Glutamatergic neuron (in vitro differentiated cells): Measurements from ENCODE around the gene RBM20. TPM values are rescaled to one million over a fixed set of nuclear protein-coding genes. Genes with fewer than 3 reads are reported as not detected.
A peak's percentile ranks its signal among the peaks of the same experiment; 100 is the strongest.

Experiments used
- DNase-seq: peaks from one replicate; pipeline ENCODE4 v3.0.0; 2022
- H3K27ac Mint-ChIP-seq: one replicate; pipeline ENCODE4 v1.8.0; 2020; ENCODE audit warnings: mild to moderate bottlenecking, mixed read lengths, inconsistent platforms; ENCODE audit not compliant: unreplicated experiment
- H3K27me3 Mint-ChIP-seq: one replicate; pipeline ENCODE4 v1.8.0; 2020; ENCODE audit warnings: mild to moderate bottlenecking, moderate library complexity, mixed read lengths, inconsistent platforms; ENCODE audit not compliant: unreplicated experiment
- H3K36me3 Mint-ChIP-seq: one replicate; pipeline ENCODE4 v1.8.0; 2020; ENCODE audit warnings: mild to moderate bottlenecking, mixed read lengths, inconsistent platforms; ENCODE audit not compliant: unreplicated experiment
- H3K4me1 Mint-ChIP-seq: one replicate; pipeline ENCODE4 v1.8.0; 2020; ENCODE audit warnings: mild to moderate bottlenecking, low read depth, mixed read lengths, inconsistent platforms; ENCODE audit not compliant: unreplicated experiment
- H3K4me3 Mint-ChIP-seq: one replicate; pipeline ENCODE4 v1.8.0; 2020; ENCODE audit warnings: mild to moderate bottlenecking, mixed read lengths, inconsistent platforms; ENCODE audit not compliant: unreplicated experiment
- H3K9me3 Mint-ChIP-seq: one replicate; pipeline ENCODE4 v1.8.0; 2020; ENCODE audit warnings: mild to moderate bottlenecking, moderate library complexity, mixed read lengths, inconsistent platforms; ENCODE audit not compliant: unreplicated experiment
- total RNA-seq: library from RNA; stranded (reverse); fragmentation: NEBNext Ultra II Directional; extraction: Animal tissue kit (Norgen Biotek cat#: 25700); gene quantifications from one replicate; pipeline ENCODE4 v1.2.1, GENCODE V29; 2021; ENCODE audit not compliant: unreplicated experiment
- TF ChIP-seq, protein P1 (sequence below): fragments of 200-600 bp; sonication (generic); IDR thresholded peaks from one replicate; pipeline ENCODE4 v1.5.0; 2021; ENCODE audit not compliant: partially characterized antibody, unreplicated experiment

RBM20 gene
- total RNA-seq, 1 donor from 2014 or later, result 5.8 TPM

DNA sequence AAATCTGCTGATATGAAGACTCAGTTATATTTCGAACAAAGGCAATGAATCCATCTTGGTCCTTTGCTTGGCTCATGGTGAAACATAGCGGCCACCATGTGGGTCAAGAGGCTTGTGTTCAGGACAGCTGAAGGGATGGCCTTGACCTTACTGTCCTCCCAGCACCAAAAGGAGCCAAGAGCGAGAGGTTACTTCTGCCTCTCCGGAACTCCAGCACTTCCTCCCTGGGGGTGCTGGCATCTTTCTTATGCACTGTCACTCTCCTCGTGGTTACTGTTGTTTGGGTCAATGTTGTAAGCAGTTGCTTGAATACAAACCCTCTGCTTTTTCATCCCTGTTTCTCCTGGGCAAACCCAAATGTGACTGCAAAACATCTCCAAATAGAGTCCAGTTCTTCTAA, 100.6 kb downstream of the RBM20 start:
- no peak overlapping the region for H3K27ac Mint-ChIP-seq
- no peak overlapping the region for H3K4me3 Mint-ChIP-seq
- no peaks in the 10 kb centered on the region for H3K4me1 Mint-ChIP-seq
- H3K27me3 Mint-ChIP-seq, result no peaks in the 10 kb centered on the region
- peaks cover 4% of the 10 kb centered on the region for H3K9me3 Mint-ChIP-seq
- H3K36me3 Mint-ChIP-seq, result peaks cover 10% of the 10 kb centered on the region
- DNase-seq, result no peak
- TF ChIP-seq, protein P1, sequence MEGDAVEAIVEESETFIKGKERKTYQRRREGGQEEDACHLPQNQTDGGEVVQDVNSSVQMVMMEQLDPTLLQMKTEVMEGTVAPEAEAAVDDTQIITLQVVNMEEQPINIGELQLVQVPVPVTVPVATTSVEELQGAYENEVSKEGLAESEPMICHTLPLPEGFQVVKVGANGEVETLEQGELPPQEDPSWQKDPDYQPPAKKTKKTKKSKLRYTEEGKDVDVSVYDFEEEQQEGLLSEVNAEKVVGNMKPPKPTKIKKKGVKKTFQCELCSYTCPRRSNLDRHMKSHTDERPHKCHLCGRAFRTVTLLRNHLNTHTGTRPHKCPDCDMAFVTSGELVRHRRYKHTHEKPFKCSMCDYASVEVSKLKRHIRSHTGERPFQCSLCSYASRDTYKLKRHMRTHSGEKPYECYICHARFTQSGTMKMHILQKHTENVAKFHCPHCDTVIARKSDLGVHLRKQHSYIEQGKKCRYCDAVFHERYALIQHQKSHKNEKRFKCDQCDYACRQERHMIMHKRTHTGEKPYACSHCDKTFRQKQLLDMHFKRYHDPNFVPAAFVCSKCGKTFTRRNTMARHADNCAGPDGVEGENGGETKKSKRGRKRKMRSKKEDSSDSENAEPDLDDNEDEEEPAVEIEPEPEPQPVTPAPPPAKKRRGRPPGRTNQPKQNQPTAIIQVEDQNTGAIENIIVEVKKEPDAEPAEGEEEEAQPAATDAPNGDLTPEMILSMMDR, result no peak

DNA sequence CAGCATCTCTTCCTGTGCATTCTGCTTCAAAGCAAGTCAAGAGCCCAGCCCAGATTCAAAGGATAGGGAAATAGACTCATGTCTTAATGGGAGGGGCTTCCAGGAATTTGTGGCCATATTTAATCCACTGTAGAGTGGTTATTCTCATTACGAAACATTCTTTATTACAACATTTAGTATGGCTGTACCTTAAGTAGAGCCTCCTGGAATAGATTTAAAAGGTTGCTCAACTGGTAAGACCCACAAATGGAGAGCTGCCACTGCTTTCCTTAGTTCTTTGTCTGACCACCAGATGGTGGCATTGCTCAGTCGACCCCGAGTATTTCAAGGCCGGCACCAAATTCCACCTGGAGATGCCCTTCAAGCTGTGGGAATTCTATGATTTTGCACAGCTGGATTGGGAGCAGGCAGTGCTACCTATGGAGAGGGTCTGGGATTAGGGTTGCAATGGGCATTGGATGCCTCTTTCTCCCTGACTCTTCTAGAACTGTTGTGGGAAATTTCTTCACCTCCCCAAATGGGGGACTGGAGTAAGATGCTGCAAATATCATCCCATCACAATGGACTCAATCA, 102.2 kb downstream of the RBM20 start:
- peaks cover 2% of the 10 kb centered on the region for H3K27me3 Mint-ChIP-seq
- peaks cover 5% of the 10 kb centered on the region for H3K9me3 Mint-ChIP-seq
- H3K36me3 Mint-ChIP-seq, result peaks cover 10% of the 10 kb centered on the region
- H3K27ac Mint-ChIP-seq, result no peak overlapping the region
- H3K4me1 Mint-ChIP-seq, result no peaks in the 10 kb centered on the region
- TF ChIP-seq, protein P1, result peak; percentile 77
- DNase-seq, result peak; percentile 69
- H3K4me3 Mint-ChIP-seq, result no peak overlapping the region

DNA sequence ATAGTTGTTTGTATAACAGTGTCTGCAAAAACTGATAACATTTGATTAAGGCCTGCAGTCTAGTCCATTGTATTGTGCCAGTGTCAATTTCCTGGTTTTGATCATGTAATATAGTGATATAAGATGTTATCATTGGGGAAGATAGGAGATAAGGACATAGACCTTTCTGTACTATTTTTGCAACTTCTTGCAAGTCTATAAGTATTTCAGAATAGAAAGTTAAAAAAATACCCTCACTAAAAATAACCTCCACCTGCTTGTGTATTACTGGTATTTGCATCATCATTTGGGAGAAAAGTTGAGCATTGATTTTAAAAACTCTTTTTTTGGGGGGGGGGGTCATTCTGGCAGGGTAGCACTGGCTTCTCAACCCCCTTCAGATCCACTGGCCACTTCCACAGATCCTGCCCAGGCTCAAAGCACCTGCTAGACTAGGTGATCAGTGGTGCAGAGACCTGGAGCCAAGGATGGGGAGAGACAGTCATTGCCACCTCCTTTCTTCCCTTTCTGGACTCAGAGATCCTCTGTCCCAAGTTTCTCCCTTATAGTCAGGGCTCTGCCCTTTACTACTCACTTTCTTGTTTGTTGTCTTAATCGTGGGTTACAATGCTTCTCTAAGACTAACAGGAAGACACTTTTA, 103.0 kb downstream of the RBM20 start:
- no peak overlapping the region for H3K27ac Mint-ChIP-seq
- peaks cover 5% of the 10 kb centered on the region for H3K27me3 Mint-ChIP-seq
- no peak for DNase-seq
- H3K4me1 Mint-ChIP-seq, result no peaks in the 10 kb centered on the region
- H3K4me3 Mint-ChIP-seq, result no peak overlapping the region
- peaks cover 5% of the 10 kb centered on the region for H3K9me3 Mint-ChIP-seq
- peaks cover 10% of the 10 kb centered on the region for H3K36me3 Mint-ChIP-seq
- TF ChIP-seq, protein P1, result no peak

DNA sequence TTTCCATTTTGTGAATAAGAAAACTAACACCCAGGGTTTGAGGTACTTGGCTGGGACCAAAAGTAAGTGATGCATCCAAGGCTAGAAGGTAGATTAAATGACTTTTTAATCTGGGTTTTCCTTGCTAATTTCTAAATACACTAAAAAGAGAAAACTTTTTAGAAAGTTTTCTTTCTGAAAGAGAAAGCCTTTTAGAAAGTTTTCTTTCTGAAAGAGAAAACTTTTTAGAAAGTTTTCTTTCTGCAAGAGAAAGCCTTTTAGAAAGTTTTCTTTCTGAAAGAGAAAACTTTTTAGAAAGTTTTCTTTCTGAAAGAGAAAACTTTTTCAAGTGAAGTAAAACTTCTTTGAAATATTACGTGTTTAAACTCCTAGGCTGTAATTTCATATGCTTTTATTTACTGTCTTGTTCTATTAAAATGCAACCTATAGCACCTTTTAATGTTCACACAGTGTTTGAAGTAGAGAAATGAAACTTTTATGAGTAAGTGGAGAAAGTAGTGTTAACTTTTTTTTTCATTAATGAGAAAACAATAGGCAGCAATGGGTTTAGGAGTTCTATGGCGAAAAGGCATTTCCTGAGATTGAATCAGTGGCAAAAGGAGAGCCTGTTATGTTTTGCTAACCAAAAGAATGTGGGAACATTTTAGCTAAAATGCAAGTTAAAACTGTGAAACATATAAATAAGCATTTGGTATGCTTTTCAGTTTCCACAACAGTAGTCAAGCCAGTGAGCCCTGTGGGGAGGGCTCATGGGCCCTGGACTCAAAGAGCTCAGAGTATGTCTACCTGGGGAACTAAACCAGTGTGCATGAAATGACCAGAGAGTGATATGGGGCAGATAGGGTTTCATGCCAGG, 103.7 kb downstream of the RBM20 start:
- H3K36me3 Mint-ChIP-seq, result peaks cover 10% of the 10 kb centered on the region
- peaks cover 5% of the 10 kb centered on the region for H3K9me3 Mint-ChIP-seq
- no peaks in the 10 kb centered on the region for H3K4me1 Mint-ChIP-seq
- TF ChIP-seq, protein P1, result no peak
- H3K27me3 Mint-ChIP-seq, result peaks cover 5% of the 10 kb centered on the region
- DNase-seq, result no peak
- no peak overlapping the region for H3K27ac Mint-ChIP-seq
- H3K4me3 Mint-ChIP-seq, result no peak overlapping the region
